Measurements from ENCODE around the gene GEMIN5.

DNA sequence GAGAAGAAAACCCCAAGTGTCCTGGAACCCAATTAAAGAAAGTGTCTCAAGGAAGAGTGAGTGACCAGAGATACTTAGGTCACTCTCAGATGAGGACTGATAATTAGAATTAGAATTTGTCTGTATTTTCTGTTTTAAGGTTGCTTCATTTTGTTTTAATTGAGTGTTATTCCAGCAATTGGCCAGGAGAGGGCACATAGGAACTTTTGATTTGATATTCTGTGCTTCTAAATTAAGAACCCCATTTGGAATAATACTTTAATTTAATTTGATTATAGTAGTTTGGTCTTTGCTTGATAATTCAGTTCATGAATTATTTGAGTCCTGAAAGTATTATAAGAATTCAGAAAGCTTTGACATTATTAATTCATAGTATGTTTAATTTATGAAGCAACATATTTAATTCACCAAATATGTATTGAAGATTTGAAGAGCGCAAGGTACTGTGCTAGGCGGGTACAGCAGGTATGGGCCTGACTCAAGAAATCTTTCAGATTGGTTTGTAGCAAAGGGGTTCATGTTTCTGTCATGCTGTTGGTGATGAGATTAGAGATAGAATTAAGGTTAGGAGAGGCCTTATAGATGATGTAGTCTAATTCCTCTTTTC lies 7.8 kb upstream of the GEMIN5 start:
- TF ChIP-seq, protein P1, sequence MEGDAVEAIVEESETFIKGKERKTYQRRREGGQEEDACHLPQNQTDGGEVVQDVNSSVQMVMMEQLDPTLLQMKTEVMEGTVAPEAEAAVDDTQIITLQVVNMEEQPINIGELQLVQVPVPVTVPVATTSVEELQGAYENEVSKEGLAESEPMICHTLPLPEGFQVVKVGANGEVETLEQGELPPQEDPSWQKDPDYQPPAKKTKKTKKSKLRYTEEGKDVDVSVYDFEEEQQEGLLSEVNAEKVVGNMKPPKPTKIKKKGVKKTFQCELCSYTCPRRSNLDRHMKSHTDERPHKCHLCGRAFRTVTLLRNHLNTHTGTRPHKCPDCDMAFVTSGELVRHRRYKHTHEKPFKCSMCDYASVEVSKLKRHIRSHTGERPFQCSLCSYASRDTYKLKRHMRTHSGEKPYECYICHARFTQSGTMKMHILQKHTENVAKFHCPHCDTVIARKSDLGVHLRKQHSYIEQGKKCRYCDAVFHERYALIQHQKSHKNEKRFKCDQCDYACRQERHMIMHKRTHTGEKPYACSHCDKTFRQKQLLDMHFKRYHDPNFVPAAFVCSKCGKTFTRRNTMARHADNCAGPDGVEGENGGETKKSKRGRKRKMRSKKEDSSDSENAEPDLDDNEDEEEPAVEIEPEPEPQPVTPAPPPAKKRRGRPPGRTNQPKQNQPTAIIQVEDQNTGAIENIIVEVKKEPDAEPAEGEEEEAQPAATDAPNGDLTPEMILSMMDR (IDR thresholded peaks at IDR 0.05): peak in 3 of 4 experiments; percentile 42 to 60 (median 56)
- TF ChIP-seq POLR2A (IDR thresholded peaks at IDR 0.05): no peak

Measured in prostate gland (tissue), 2 donors.